GM23248 (cell line): Measurements from ENCODE around the gene FPGS. TPM values are rescaled to one million over a fixed set of nuclear protein-coding genes. Genes with fewer than 3 reads are reported as not detected.

Experiments used
- DNase-seq: peaks from one replicate; pipeline ENCODE4 v3.0.0-alpha.2; 2015
- H2AFZ ChIP-seq: fragments of 200-600 bp; sonication (generic); 2 replicates; pipeline ENCODE4 v1.6.1; 2016; ENCODE audit warnings: antibody characterized with exemption
- H3F3A ChIP-seq: fragments of 200-600 bp; sonication (generic); 2 replicates; pipeline ENCODE4 v1.6.1; 2016; ENCODE audit warnings: mild to moderate bottlenecking, antibody characterized with exemption, mixed run types; ENCODE audit not compliant: insufficient read depth
- H3K27ac ChIP-seq: fragments of 200-600 bp; sonication (generic); 2 replicates; pipeline ENCODE4 v1.5.1; 2016; ENCODE audit warnings: mild to moderate bottlenecking
- H3K27me3 ChIP-seq: fragments of 200-600 bp; sonication (generic); replicated peaks from 2 replicates; pipeline ENCODE4 v1.6.1; 2016; ENCODE audit warnings: mild to moderate bottlenecking; ENCODE audit not compliant: insufficient read depth
- H3K36me3 ChIP-seq: fragments of 200-600 bp; sonication (generic); 2 replicates; pipeline ENCODE4 v1.6.1; 2016; ENCODE audit warnings: low read depth, mild to moderate bottlenecking
- H3K4me1 ChIP-seq: fragments of 200-600 bp; sonication (generic); 2 replicates; pipeline ENCODE4 v1.6.1; 2016; ENCODE audit warnings: mild to moderate bottlenecking; ENCODE audit not compliant: insufficient read depth
- H3K4me2 ChIP-seq: fragments of 200-600 bp; sonication (generic); one replicate; pipeline ENCODE4 v1.6.1; 2016; ENCODE audit warnings: mild to moderate bottlenecking; ENCODE audit not compliant: unreplicated experiment
- H3K4me3 ChIP-seq: fragments of 200-600 bp; sonication (generic); 2 replicates; pipeline ENCODE4 v1.5.1; 2016; ENCODE audit warnings: mild to moderate bottlenecking
- H3K79me2 ChIP-seq: fragments of 200-600 bp; sonication (generic); 2 replicates; pipeline ENCODE4 v1.6.1; 2016; ENCODE audit warnings: mild to moderate bottlenecking; ENCODE audit not compliant: insufficient read depth
- H3K9ac ChIP-seq: fragments of 200-600 bp; sonication (generic); 2 replicates; pipeline ENCODE4 v1.6.1; 2016; ENCODE audit warnings: mild to moderate bottlenecking
- H3K9me2 ChIP-seq: fragments of 200-600 bp; sonication (generic); 2 replicates; pipeline ENCODE4 v1.6.1; 2016; ENCODE audit warnings: mixed run types, mild to moderate bottlenecking, moderate library complexity; ENCODE audit not compliant: insufficient read depth
- H3K9me3 ChIP-seq: fragments of 200-600 bp; sonication (generic); one replicate; pipeline ENCODE4 v1.6.1; 2017; ENCODE audit warnings: low read depth
- H4K20me1 ChIP-seq: fragments of 200-600 bp; sonication (generic); 2 replicates; pipeline ENCODE4 v1.6.0; 2016; ENCODE audit not compliant: insufficient read depth
- EZH2 ChIP-seq: fragments of 200-600 bp; sonication (generic); IDR thresholded peaks from 2 replicates; pipeline ENCODE4 v1.6.1; 2018; ENCODE audit warnings: antibody characterized with exemption, mild to moderate bottlenecking; ENCODE audit not compliant: insufficient read depth, poor library complexity, severe bottlenecking
- EZH2phosphoT487 ChIP-seq: fragments of 200-600 bp; sonication (generic); IDR thresholded peaks from 2 replicates; pipeline ENCODE4 v1.6.1; 2018; ENCODE audit warnings: antibody characterized with exemption, moderate library complexity, mild to moderate bottlenecking, low read depth; ENCODE audit not compliant: insufficient read depth
- WGBS, 2 experiments: methylation state at CpG; one replicate each; pipeline ENCODE4 v1.1.6; 2015 to 2017; ENCODE audit warnings: low lambda C conversion rate in 2 of 2, low coverage in 1 of 2; ENCODE audit errors: missing lambda C conversion rate in 2 of 2; 5-methylcytosine and 5-hydroxymethylcytosine counted together
- in situ Hi-C: fragments of 300-500 bp; cut with MboI; formaldehyde crosslinking; loops from 2 replicates; pipeline ENCODE4 v1.15.0; 2020
- polyA plus RNA-seq: library from polyadenylated mRNA; unstranded; fragments of >200 nt; fragmentation: Nextera tagmentation; extraction: Ambion mirVana; gene quantifications from 2 replicates; pipeline ENCODE4 v1.2.1, GENCODE V29; 2016
- total RNA-seq: library from RNA; depleted of rRNA; stranded (reverse); fragments of >200 nt; shearing (Covaris generic); gene quantifications from 2 replicates; pipeline ENCODE4 v1.2.3, GENCODE V29; 2014

FPGS gene
- total and polyA plus RNA-seq, 2 experiments from 2014 or later: 60.2 to 80.4 TPM

GRCh38 chr9:127854960-127855359 is 52.3 kb downstream of the FPGS start:
- Histone ChIP-seq H3K4me1 (peaks cover 19% of the 10 kb centered on the region), H3K9me3 (no peaks in the 10 kb centered on the region), H3F3A (no peaks in the 10 kb centered on the region; the same call in 1 of the 2 replicates), H3K4me2 (peak overlapping the region; percentile 93), H3K4me3 (peak overlapping the region; percentile 95), H3K9ac (peak overlapping the region; percentile 91), H3K27ac (peak overlapping the region; percentile 78), H3K9me2 (no peaks in the 10 kb centered on the region), H3K36me3 (0 out of 2 replicates have a peak, but pooled peaks cover 3% of the 10 kb centered on the region), H2AFZ (peak overlapping the region; percentile 68), H4K20me1 (no peaks in the 10 kb centered on the region), H3K27me3 (no peaks in the 10 kb centered on the region), H3K79me2 (peaks cover 45% of the 10 kb centered on the region)
- in situ Hi-C loops: no loop called here
- DNase-seq: no peak
- TF ChIP-seq EZH2 (no peak), EZH2phosphoT487 (no peak)
- 64 to 68% methylated on average over 11 of the region's 11 CpGs for WGBS, 2 experiments

- H3K36me3 ChIP-seq: 0 out of 2 replicates have a peak, but pooled peaks cover 3% of the 10 kb centered on the region
- no peak overlapping the region for H2AFZ ChIP-seq
- in situ Hi-C loops: no loop called here
- TF ChIP-seq EZH2phosphoT487 (no peak), EZH2 (no peak)
- WGBS, 2 experiments: 95 to 96% methylated on average over 5 of the region's 5 CpGs
- no peak overlapping the region for H3K9ac ChIP-seq
- H4K20me1 ChIP-seq: no peaks in the 10 kb centered on the region
- H3F3A ChIP-seq: no peaks in the 10 kb centered on the region; the same call in 1 of the 2 replicates
- H3K4me3 ChIP-seq: no peak overlapping the region
- H3K27ac ChIP-seq: no peak overlapping the region
- no peak for DNase-seq
- peaks cover 19% of the 10 kb centered on the region for H3K4me1 ChIP-seq
- no peaks in the 10 kb centered on the region for H3K27me3 ChIP-seq
- no peaks in the 10 kb centered on the region for H3K9me2 ChIP-seq
- H3K4me2 ChIP-seq: no peak overlapping the region
- H3K79me2 ChIP-seq: peaks cover 39% of the 10 kb centered on the region
- H3K9me3 ChIP-seq: no peaks in the 10 kb centered on the region
Measured at GRCh38 chr9:127855522-127855921, 52.8 kb downstream of the FPGS start.

- Histone ChIP-seq H3F3A (no peaks in the 10 kb centered on the region; the same call in 1 of the 2 replicates), H3K27ac (no peak overlapping the region), H3K9ac (no peak overlapping the region), H3K27me3 (no peaks in the 10 kb centered on the region), H3K36me3 (no peaks in the 10 kb centered on the region), H3K79me2 (peaks cover 32% of the 10 kb centered on the region), H3K4me2 (no peak overlapping the region), H4K20me1 (no peaks in the 10 kb centered on the region), H3K9me3 (no peaks in the 10 kb centered on the region), H3K4me3 (no peak overlapping the region), H3K9me2 (no peaks in the 10 kb centered on the region), H3K4me1 (peaks cover 19% of the 10 kb centered on the region), H2AFZ (no peak overlapping the region)
- no peak for TF ChIP-seq EZH2phosphoT487
- TF ChIP-seq EZH2: no peak
- no peak for DNase-seq
- in situ Hi-C loops: no loop called here
- 63 to 70% methylated on average over 11 of the region's 11 CpGs for WGBS, 2 experiments
Measured at GRCh38 chr9:127856094-127856728, 53.5 kb downstream of the FPGS start.

- no peak overlapping the region for H3K9ac ChIP-seq
- no peaks in the 10 kb centered on the region for H3K9me2 ChIP-seq
- no peak for DNase-seq
- H3F3A ChIP-seq: no peaks in the 10 kb centered on the region; the same call in 1 of the 2 replicates
- 93 to 96% methylated on average over 7 to 8 of the region's 8 CpGs for WGBS, 2 experiments
- H3K79me2 ChIP-seq: peaks cover 27% of the 10 kb centered on the region
- no peaks in the 10 kb centered on the region for H3K9me3 ChIP-seq
- H3K27me3 ChIP-seq: no peaks in the 10 kb centered on the region
- no peak overlapping the region for H3K27ac ChIP-seq
- H4K20me1 ChIP-seq: no peaks in the 10 kb centered on the region
- no peak overlapping the region for H3K4me2 ChIP-seq
- no peak overlapping the region for H2AFZ ChIP-seq
- in situ Hi-C loops: no loop called here
- H3K36me3 ChIP-seq: no peaks in the 10 kb centered on the region
- H3K4me3 ChIP-seq: no peak overlapping the region
- TF ChIP-seq EZH2: no peak
- TF ChIP-seq EZH2phosphoT487: no peak
- peaks cover 16% of the 10 kb centered on the region for H3K4me1 ChIP-seq
Measured at GRCh38 chr9:127856729-127857116, 54.0 kb downstream of the FPGS start.
